ENCODE results near the gene DENND4C.

Gene DENND4C

DNA sequence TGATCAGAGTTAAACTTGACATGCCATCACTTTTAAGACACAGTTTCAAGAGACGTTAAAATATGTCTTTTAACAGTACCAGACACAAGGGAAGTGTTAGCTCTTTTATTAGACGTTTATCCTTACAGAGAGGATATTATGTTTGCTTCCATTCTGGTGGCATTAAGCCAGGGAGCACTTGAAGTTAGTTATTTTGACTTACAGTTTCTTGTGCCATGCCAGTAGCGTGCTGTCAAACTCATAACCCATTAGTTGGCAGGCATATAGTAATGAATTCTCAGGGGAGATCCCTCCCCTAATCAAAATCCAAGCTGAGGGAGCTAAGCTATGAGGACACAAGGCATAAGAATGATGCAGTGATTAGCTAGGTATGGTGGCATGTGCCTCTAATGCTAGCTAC, 83.1 kb downstream of the DENND4C start:
- Histone ChIP-seq H3K4me2 (ENCODE audit: low read length) (no peak overlapping the region), H3K4me1 (no peaks in the 10 kb centered on the region), H2AFZ (no peak overlapping the region), H3K4me3 (ENCODE audit: low read depth, low read length) (no peak overlapping the region), H3K9me3 (ENCODE audit: control insufficient read depth, low read length) (no peaks in the 10 kb centered on the region), H3K27ac (no peak overlapping the region), H3K79me2 (no peaks in the 10 kb centered on the region), H3K9ac (no peak overlapping the region), H3K36me3 (ENCODE audit: control insufficient read depth, insufficient read depth, low read length) (no peaks in the 10 kb centered on the region), H3K27me3 (ENCODE audit: control insufficient read depth, insufficient read depth, low read length) (no peaks in the 10 kb centered on the region)
- TF ChIP-seq, protein P1, sequence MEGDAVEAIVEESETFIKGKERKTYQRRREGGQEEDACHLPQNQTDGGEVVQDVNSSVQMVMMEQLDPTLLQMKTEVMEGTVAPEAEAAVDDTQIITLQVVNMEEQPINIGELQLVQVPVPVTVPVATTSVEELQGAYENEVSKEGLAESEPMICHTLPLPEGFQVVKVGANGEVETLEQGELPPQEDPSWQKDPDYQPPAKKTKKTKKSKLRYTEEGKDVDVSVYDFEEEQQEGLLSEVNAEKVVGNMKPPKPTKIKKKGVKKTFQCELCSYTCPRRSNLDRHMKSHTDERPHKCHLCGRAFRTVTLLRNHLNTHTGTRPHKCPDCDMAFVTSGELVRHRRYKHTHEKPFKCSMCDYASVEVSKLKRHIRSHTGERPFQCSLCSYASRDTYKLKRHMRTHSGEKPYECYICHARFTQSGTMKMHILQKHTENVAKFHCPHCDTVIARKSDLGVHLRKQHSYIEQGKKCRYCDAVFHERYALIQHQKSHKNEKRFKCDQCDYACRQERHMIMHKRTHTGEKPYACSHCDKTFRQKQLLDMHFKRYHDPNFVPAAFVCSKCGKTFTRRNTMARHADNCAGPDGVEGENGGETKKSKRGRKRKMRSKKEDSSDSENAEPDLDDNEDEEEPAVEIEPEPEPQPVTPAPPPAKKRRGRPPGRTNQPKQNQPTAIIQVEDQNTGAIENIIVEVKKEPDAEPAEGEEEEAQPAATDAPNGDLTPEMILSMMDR (IDR thresholded peaks at IDR 0.05): no peak

DNA sequence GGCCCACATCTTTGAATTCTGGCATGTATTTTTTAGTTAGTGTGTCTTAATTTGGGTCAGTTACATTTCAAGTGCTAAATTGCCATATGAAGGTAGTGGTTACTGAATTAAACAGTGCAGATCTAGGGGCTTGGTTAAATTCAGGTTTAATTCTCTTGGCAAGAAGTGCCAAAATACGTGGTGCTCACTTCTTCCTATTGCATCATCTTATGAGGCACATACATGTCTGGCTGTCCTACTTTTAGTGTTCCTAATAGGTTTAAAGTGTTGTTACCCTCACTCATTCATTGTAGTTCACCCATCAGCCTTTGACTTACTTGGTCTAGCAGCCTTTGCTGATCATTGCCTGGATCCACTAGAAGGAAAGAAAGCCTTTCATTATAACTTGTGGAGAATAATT, 90.0 kb downstream of the DENND4C start:
- Histone ChIP-seq H3K9ac (no peak overlapping the region), H3K4me3 (ENCODE audit: low read depth, low read length) (no peak overlapping the region), H3K27ac (no peak overlapping the region), H3K36me3 (ENCODE audit: control insufficient read depth, insufficient read depth, low read length) (no peaks in the 10 kb centered on the region), H3K9me3 (ENCODE audit: control insufficient read depth, low read length) (no peaks in the 10 kb centered on the region), H3K4me1 (no peaks in the 10 kb centered on the region), H3K4me2 (ENCODE audit: low read length) (no peak overlapping the region), H2AFZ (no peak overlapping the region), H3K27me3 (ENCODE audit: control insufficient read depth, insufficient read depth, low read length) (no peaks in the 10 kb centered on the region), H3K79me2 (no peaks in the 10 kb centered on the region)
- TF ChIP-seq, protein P1 (IDR thresholded peaks at IDR 0.05): no peak

DNA sequence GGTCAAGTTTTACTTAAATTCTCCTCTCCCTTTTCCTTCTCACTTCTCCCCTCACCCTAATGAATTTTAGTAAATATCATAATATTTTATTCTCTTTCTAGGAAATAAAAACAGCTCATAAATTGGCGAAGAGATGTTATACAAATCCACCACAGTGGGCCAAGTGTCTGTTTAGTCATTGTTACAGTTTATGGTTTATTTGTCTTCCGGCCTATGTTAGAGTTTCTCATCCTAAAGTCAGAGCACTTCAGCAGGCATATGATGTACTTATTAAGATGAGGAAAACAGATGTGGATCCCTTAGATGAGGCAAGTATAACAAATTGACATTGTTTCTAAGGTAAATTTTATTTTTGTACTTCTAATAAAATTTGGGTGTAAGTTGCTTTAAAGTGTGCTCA, 101.4 kb downstream of the DENND4C start:
- Histone ChIP-seq H3K27ac (no peak overlapping the region), H3K4me2 (ENCODE audit: low read length) (no peak overlapping the region), H3K9me3 (ENCODE audit: control insufficient read depth, low read length) (no peaks in the 10 kb centered on the region), H3K9ac (no peak overlapping the region), H3K4me3 (ENCODE audit: low read depth, low read length) (no peak overlapping the region), H2AFZ (no peak overlapping the region), H3K4me1 (no peaks in the 10 kb centered on the region), H3K36me3 (ENCODE audit: control insufficient read depth, insufficient read depth, low read length) (no peaks in the 10 kb centered on the region), H3K79me2 (no peaks in the 10 kb centered on the region), H3K27me3 (ENCODE audit: control insufficient read depth, insufficient read depth, low read length) (no peaks in the 10 kb centered on the region)
- TF ChIP-seq, protein P1 (IDR thresholded peaks at IDR 0.05): no peak

DNA sequence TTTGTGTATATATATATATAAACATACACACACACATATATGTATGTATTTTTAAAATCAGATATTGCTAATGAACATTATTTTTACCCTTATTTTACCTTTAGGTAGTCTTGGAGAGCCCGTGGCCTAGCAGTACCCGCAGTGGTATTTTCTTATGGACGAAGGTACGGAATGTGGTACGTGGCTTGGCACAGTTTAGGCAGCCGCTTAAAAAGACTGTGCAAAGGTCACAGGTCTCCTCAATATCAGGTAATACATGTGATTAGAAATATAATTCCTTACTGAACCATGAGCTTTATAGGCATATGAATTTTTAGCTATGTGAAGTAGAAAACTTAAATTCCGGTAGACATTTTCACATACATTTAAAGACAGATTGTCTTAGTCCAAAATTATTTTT, 105.7 kb downstream of the DENND4C start:
- Histone ChIP-seq H2AFZ (no peak overlapping the region), H3K4me1 (no peaks in the 10 kb centered on the region), H3K9ac (no peak overlapping the region), H3K4me2 (ENCODE audit: low read length) (no peak overlapping the region), H3K4me3 (ENCODE audit: low read depth, low read length) (no peak overlapping the region), H3K27ac (no peak overlapping the region), H3K79me2 (no peaks in the 10 kb centered on the region), H3K36me3 (ENCODE audit: control insufficient read depth, insufficient read depth, low read length) (no peaks in the 10 kb centered on the region), H3K27me3 (ENCODE audit: control insufficient read depth, insufficient read depth, low read length) (no peaks in the 10 kb centered on the region), H3K9me3 (ENCODE audit: control insufficient read depth, low read length) (no peaks in the 10 kb centered on the region)
- TF ChIP-seq, protein P1 (IDR thresholded peaks at IDR 0.05): no peak

DNA sequence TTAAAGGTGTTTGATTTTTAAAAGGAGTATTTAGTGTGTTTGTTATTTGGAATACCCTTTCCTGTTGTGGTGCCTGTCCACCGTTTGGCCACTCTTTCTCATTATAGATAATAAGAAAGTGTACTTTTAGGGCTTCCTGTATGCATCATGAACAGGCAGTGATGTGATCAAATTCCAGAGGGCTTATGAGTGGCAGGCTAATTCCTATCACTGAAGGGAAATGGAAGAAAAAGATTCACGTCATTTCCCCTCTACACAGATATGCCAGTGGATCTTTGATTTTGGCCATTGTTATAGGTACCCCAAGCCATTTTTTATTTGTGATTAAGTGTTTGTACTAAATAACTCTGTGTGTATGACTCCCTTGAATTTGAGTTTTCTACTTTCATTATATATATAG, 112.5 kb downstream of the DENND4C start:
- no peak overlapping the region for H3K4me3 ChIP-seq (ENCODE audit: low read depth, low read length)
- TF ChIP-seq, protein P1 (IDR thresholded peaks at IDR 0.05): no peak
- no peak overlapping the region for H3K4me2 ChIP-seq (ENCODE audit: low read length)
- H3K27me3 ChIP-seq (ENCODE audit: control insufficient read depth, insufficient read depth, low read length): no peaks in the 10 kb centered on the region
- no peak overlapping the region for H3K9ac ChIP-seq
- H3K79me2 ChIP-seq: no peaks in the 10 kb centered on the region
- H3K9me3 ChIP-seq (ENCODE audit: control insufficient read depth, low read length): no peaks in the 10 kb centered on the region
- no peaks in the 10 kb centered on the region for H3K36me3 ChIP-seq (ENCODE audit: control insufficient read depth, insufficient read depth, low read length)
- no peaks in the 10 kb centered on the region for H3K4me1 ChIP-seq
- H2AFZ ChIP-seq: no peak overlapping the region
- H3K27ac ChIP-seq: no peak overlapping the region
